ENCODE results near the gene DUOXA2.

DNA sequence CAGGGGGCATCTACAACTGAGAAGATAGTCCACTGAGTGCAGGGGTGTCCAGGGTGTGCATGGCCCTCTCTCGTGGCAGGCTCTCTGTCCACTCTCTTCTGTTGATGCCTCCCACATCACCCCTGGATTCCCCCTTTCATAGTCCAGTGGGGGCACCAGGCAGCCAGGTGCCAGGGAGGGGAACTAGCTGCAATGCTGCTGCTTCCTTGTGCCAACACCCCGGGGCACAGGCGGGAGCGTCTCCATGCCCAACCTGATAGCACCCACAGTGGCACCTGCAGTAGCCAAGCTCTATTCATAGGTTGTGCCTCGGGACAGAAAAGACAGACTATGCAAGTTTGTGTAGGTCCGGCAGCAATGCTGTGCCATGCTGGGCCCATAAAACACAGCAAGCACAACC lies 11.9 kb upstream of the DUOXA2 start:
- TF ChIP-seq, protein P1, sequence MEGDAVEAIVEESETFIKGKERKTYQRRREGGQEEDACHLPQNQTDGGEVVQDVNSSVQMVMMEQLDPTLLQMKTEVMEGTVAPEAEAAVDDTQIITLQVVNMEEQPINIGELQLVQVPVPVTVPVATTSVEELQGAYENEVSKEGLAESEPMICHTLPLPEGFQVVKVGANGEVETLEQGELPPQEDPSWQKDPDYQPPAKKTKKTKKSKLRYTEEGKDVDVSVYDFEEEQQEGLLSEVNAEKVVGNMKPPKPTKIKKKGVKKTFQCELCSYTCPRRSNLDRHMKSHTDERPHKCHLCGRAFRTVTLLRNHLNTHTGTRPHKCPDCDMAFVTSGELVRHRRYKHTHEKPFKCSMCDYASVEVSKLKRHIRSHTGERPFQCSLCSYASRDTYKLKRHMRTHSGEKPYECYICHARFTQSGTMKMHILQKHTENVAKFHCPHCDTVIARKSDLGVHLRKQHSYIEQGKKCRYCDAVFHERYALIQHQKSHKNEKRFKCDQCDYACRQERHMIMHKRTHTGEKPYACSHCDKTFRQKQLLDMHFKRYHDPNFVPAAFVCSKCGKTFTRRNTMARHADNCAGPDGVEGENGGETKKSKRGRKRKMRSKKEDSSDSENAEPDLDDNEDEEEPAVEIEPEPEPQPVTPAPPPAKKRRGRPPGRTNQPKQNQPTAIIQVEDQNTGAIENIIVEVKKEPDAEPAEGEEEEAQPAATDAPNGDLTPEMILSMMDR (conservative IDR thresholded peaks at IDR 0.05 in 1 of 2, IDR thresholded peaks at IDR 0.05 in 1 of 2; ENCODE audit: extremely low read depth in 1 of 2, insufficient read depth in 1 of 2, low read depth in 1 of 2, low read length in 2 of 2): no peak
- TF ChIP-seq EZH2 (IDR thresholded peaks at IDR 0.05; ENCODE audit: borderline replicate concordance, low read length): no peak

Data from mammary epithelial cell (primary cell).